Measurements from ENCODE around the gene SLC24A4. TPM values are rescaled to one million over a fixed set of nuclear protein-coding genes. Genes with fewer than 3 reads are reported as not detected.

The SLC24A4 gene
- total RNA-seq, 1 experiment from 2014 or later = not detected

GRCh38 chr14:92431199-92431725 is 108.3 kb downstream of the SLC24A4 start:
- H3K27ac ChIP-seq (ENCODE audit: low read length) = no peak overlapping the region
- H3K9me2 ChIP-seq (replicated peaks; ENCODE audit: low read length) = no peaks in the 10 kb centered on the region
- no TSS peak for BruUV-seq (replicated peaks)
- H3K9ac ChIP-seq (ENCODE audit: low read length) = no peak overlapping the region
- CTCF ChIA-PET = no interaction called here
- no peaks in the 10 kb centered on the region for H3K79me2 ChIP-seq (ENCODE audit: low read length)
- no peak overlapping the region for H2AFZ ChIP-seq (ENCODE audit: low read length)
- H3K4me1 ChIP-seq (ENCODE audit: insufficient read depth, low read length) = no peaks in the 10 kb centered on the region
- no peaks in the 10 kb centered on the region for H3K9me3 ChIP-seq (ENCODE audit: low read length)
- H3F3A ChIP-seq (ENCODE audit: low read length, unreplicated experiment) = no peaks in the 10 kb centered on the region
- H4K20me1 ChIP-seq (ENCODE audit: low read length) = no peaks in the 10 kb centered on the region
- no peak for ATAC-seq
- H3K27me3 ChIP-seq (ENCODE audit: low read length) = no peaks in the 10 kb centered on the region
- POLR2A ChIA-PET (ENCODE audit: unreplicated experiment) = no interaction called here
- no peaks in the 10 kb centered on the region for H3K36me3 ChIP-seq (ENCODE audit: low read depth, low read length)
- DNase-seq = no peak
- intact Hi-C loops (cut with micrococcal nuclease) = no loop called here
- no peak overlapping the region for H3K4me3 ChIP-seq (ENCODE audit: low read length)
- no peak for TF ChIP-seq EZH2 (IDR thresholded peaks at IDR 0.05; ENCODE audit: low read length, unreplicated experiment)
- no peak for TF ChIP-seq CTCF (conservative IDR thresholded peaks at IDR 0.05; ENCODE audit: low read depth, low read length)
- no peak for TF ChIP-seq EZH2phosphoT487 (IDR thresholded peaks at IDR 0.05; ENCODE audit: borderline replicate concordance, low read length)
- no peak overlapping the region for H3K4me2 ChIP-seq (ENCODE audit: low read length)

- intact Hi-C loops (cut with micrococcal nuclease) = no loop called here
- Histone ChIP-seq H3K4me1 (ENCODE audit: insufficient read depth, low read length) (no peaks in the 10 kb centered on the region), H3K4me3 (ENCODE audit: low read length) (no peak overlapping the region), H3F3A (ENCODE audit: low read length, unreplicated experiment) (no peaks in the 10 kb centered on the region), H3K27ac (ENCODE audit: low read length) (no peak overlapping the region), H3K9ac (ENCODE audit: low read length) (no peak overlapping the region), H2AFZ (ENCODE audit: low read length) (no peak overlapping the region), H4K20me1 (ENCODE audit: low read length) (no peaks in the 10 kb centered on the region), H3K4me2 (ENCODE audit: low read length) (no peak overlapping the region), H3K79me2 (ENCODE audit: low read length) (no peaks in the 10 kb centered on the region), H3K9me3 (ENCODE audit: low read length) (no peaks in the 10 kb centered on the region), H3K27me3 (ENCODE audit: low read length) (no peaks in the 10 kb centered on the region), H3K36me3 (ENCODE audit: low read depth, low read length) (no peaks in the 10 kb centered on the region), H3K9me2 (replicated peaks; ENCODE audit: low read length) (no peaks in the 10 kb centered on the region)
- no peak for ATAC-seq
- BruUV-seq (replicated peaks) = no TSS peak
- DNase-seq = no peak
- ChIA-PET POLR2A (ENCODE audit: unreplicated experiment) (no interaction called here), CTCF (no interaction called here)
- TF ChIP-seq CTCF (conservative IDR thresholded peaks at IDR 0.05; ENCODE audit: low read depth, low read length) = no peak
- TF ChIP-seq EZH2 (IDR thresholded peaks at IDR 0.05; ENCODE audit: low read length, unreplicated experiment) = no peak
- no peak for TF ChIP-seq EZH2phosphoT487 (IDR thresholded peaks at IDR 0.05; ENCODE audit: borderline replicate concordance, low read length)
Measured at GRCh38 chr14:92433407-92433806, 110.4 kb downstream of the SLC24A4 start.

- H4K20me1 ChIP-seq (ENCODE audit: low read length) = no peaks in the 10 kb centered on the region
- H3K9ac ChIP-seq (ENCODE audit: low read length) = no peak overlapping the region
- no peak for ATAC-seq
- H3F3A ChIP-seq (ENCODE audit: low read length, unreplicated experiment) = no peaks in the 10 kb centered on the region
- no peak overlapping the region for H3K27ac ChIP-seq (ENCODE audit: low read length)
- H3K36me3 ChIP-seq (ENCODE audit: low read depth, low read length) = no peaks in the 10 kb centered on the region
- H3K27me3 ChIP-seq (ENCODE audit: low read length) = no peaks in the 10 kb centered on the region
- no peak for DNase-seq
- intact Hi-C loops (cut with micrococcal nuclease) = no loop called here
- H3K4me1 ChIP-seq (ENCODE audit: insufficient read depth, low read length) = no peaks in the 10 kb centered on the region
- no peak overlapping the region for H3K4me3 ChIP-seq (ENCODE audit: low read length)
- H3K79me2 ChIP-seq (ENCODE audit: low read length) = no peaks in the 10 kb centered on the region
- BruUV-seq (replicated peaks) = no TSS peak
- ChIA-PET CTCF (no interaction called here), POLR2A (ENCODE audit: unreplicated experiment) (no interaction called here)
- H3K4me2 ChIP-seq (ENCODE audit: low read length) = no peak overlapping the region
- no peaks in the 10 kb centered on the region for H3K9me3 ChIP-seq (ENCODE audit: low read length)
- no peak overlapping the region for H2AFZ ChIP-seq (ENCODE audit: low read length)
- H3K9me2 ChIP-seq (replicated peaks; ENCODE audit: low read length) = no peaks in the 10 kb centered on the region
- TF ChIP-seq CTCF (conservative IDR thresholded peaks at IDR 0.05; ENCODE audit: low read depth, low read length) = no peak
- TF ChIP-seq EZH2 (IDR thresholded peaks at IDR 0.05; ENCODE audit: low read length, unreplicated experiment) = no peak
- no peak for TF ChIP-seq EZH2phosphoT487 (IDR thresholded peaks at IDR 0.05; ENCODE audit: borderline replicate concordance, low read length)
Measured at GRCh38 chr14:92435154-92435553, 112.2 kb downstream of the SLC24A4 start.
